ENCODE measurements around the gene MAPKAP1. TPM values are rescaled to one million over a fixed set of nuclear protein-coding genes. Genes with fewer than 3 reads are reported as not detected.

MAPKAP1 gene
- total and polyA plus RNA-seq, 2 of the 13 experiments (the other 11 are each of a cell fraction or from before 2014, with no cell fraction given), result 45.0 to 64.3 TPM

DNA sequence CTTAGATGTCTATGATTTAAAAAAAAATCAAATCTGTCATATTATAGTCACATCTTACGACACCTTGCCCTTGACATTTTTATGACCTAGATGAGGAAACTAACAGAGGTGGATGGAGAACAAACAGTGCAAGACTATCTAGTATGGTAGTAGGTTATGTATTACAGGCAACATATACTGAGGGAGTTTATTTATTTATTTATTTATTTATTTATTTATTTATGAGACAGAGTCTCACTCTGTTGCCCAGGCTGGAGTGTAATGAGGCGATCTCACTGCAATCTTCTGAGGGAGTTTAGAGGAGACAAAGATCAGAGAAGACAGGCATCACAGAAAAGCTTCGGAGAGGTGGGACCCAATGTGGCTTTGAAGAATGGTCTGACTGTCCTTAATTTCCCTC lies 35.6 kb upstream of the MAPKAP1 start:
- in situ Hi-C loops (cut with HindIII; ENCODE audit: extremely low pct_ligation_motif_present, low pct_unique_long_range_greater_than_20kb) (no loop called here), intact Hi-C loops (cut with micrococcal nuclease; ENCODE audit: unreplicated experiment) (no loop called here)
- Histone ChIP-seq H3K4me3 (replicated peaks in 1 of 3; ENCODE audit: insufficient read depth in 1 of 3, low read depth in 2 of 3, low read length in 3 of 3) (no peak overlapping the region), H3K27me3 (ENCODE audit: control insufficient read depth in 1 of 2, insufficient read depth in 2 of 2, low read length in 2 of 2) (peaks cover 0 to 3% of the 10 kb centered on the region in 2 experiments; a peak in 1 of 5 replicates), H3K79me2 (ENCODE audit: insufficient read depth, low read length) (no peaks in the 10 kb centered on the region), H3K27ac (ENCODE audit: extremely low read length, insufficient read depth, low read length) (no peak overlapping the region), H4K20me1 (ENCODE audit: insufficient read depth, low read length) (no peaks in the 10 kb centered on the region), H3K4me2 (ENCODE audit: low read depth, low read length) (no peak overlapping the region), H2AFZ (ENCODE audit: low read length) (no peak overlapping the region), H3K9me3 (ENCODE audit: low read length) (no peaks in the 10 kb centered on the region), H3K4me1 (ENCODE audit: insufficient read depth, low read length) (peaks cover 12% of the 10 kb centered on the region), H3K36me3 (replicated peaks in 1 of 2; ENCODE audit: control insufficient read depth in 1 of 2, insufficient read depth in 2 of 2, low read length in 2 of 2) (no peaks in the 10 kb centered on the region), H3K9ac (ENCODE audit: insufficient read depth, low read depth, low read length) (no peak overlapping the region)
- 24% methylated on average over 3 of the region's 3 CpGs for WGBS (ENCODE audit: low lambda C conversion rate)
- no TSS peak for BruUV-seq (replicated peaks)
- FAIRE-seq (no peak), DNase-seq (ENCODE audit: low spot score) (no peak), ATAC-seq (no peak)
- POLR2A ChIA-PET, result no interaction called here
- CTCF ChIA-PET (ENCODE audit: low intra/inter-chr PET ratio, low total read pairs), result no interaction called here
- TF ChIP-seq GATA4 (IDR thresholded peaks at IDR 0.05; ENCODE audit: borderline replicate concordance, low read depth), result no peak
- no peak for TF ChIP-seq ZNF432 (CRISPR knock-in tag; IDR thresholded peaks at IDR 0.05; ENCODE audit: borderline replicate concordance)
- no peak for TF ChIP-seq GABPB1 (CRISPR knock-in tag; IDR thresholded peaks at IDR 0.05)
- TF ChIP-seq TGIF2 (CRISPR knock-in tag; IDR thresholded peaks at IDR 0.05), result no peak
- TF ChIP-seq, protein P1, sequence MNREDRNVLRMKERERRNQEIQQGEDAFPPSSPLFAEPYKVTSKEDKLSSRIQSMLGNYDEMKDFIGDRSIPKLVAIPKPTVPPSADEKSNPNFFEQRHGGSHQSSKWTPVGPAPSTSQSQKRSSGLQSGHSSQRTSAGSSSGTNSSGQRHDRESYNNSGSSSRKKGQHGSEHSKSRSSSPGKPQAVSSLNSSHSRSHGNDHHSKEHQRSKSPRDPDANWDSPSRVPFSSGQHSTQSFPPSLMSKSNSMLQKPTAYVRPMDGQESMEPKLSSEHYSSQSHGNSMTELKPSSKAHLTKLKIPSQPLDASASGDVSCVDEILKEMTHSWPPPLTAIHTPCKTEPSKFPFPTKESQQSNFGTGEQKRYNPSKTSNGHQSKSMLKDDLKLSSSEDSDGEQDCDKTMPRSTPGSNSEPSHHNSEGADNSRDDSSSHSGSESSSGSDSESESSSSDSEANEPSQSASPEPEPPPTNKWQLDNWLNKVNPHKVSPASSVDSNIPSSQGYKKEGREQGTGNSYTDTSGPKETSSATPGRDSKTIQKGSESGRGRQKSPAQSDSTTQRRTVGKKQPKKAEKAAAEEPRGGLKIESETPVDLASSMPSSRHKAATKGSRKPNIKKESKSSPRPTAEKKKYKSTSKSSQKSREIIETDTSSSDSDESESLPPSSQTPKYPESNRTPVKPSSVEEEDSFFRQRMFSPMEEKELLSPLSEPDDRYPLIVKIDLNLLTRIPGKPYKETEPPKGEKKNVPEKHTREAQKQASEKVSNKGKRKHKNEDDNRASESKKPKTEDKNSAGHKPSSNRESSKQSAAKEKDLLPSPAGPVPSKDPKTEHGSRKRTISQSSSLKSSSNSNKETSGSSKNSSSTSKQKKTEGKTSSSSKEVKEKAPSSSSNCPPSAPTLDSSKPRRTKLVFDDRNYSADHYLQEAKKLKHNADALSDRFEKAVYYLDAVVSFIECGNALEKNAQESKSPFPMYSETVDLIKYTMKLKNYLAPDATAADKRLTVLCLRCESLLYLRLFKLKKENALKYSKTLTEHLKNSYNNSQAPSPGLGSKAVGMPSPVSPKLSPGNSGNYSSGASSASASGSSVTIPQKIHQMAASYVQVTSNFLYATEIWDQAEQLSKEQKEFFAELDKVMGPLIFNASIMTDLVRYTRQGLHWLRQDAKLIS (CRISPR knock-in tag; IDR thresholded peaks at IDR 0.05), result no peak
- TF ChIP-seq NR2C2 (CRISPR knock-in tag; IDR thresholded peaks at IDR 0.05; ENCODE audit: borderline replicate concordance), result no peak
- no peak for TF ChIP-seq KDM4B (CRISPR knock-in tag; IDR thresholded peaks at IDR 0.05)
- no peak for TF ChIP-seq HOXA3 (CRISPR knock-in tag; IDR thresholded peaks at IDR 0.05)
- no peak for TF ChIP-seq MATR3 (CRISPR knock-in tag; IDR thresholded peaks at IDR 0.05)
- TF ChIP-seq, protein P2, sequence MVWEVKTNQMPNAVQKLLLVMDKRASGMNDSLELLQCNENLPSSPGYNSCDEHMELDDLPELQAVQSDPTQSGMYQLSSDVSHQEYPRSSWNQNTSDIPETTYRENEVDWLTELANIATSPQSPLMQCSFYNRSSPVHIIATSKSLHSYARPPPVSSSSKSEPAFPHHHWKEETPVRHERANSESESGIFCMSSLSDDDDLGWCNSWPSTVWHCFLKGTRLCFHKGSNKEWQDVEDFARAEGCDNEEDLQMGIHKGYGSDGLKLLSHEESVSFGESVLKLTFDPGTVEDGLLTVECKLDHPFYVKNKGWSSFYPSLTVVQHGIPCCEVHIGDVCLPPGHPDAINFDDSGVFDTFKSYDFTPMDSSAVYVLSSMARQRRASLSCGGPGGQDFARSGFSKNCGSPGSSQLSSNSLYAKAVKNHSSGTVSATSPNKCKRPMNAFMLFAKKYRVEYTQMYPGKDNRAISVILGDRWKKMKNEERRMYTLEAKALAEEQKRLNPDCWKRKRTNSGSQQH (CRISPR knock-in tag; IDR thresholded peaks at IDR 0.05; ENCODE audit: low read depth), result no peak
- TF ChIP-seq SETDB1 (CRISPR knock-in tag; IDR thresholded peaks at IDR 0.05; ENCODE audit: borderline replicate concordance), result no peak
- TF ChIP-seq, protein P3, sequence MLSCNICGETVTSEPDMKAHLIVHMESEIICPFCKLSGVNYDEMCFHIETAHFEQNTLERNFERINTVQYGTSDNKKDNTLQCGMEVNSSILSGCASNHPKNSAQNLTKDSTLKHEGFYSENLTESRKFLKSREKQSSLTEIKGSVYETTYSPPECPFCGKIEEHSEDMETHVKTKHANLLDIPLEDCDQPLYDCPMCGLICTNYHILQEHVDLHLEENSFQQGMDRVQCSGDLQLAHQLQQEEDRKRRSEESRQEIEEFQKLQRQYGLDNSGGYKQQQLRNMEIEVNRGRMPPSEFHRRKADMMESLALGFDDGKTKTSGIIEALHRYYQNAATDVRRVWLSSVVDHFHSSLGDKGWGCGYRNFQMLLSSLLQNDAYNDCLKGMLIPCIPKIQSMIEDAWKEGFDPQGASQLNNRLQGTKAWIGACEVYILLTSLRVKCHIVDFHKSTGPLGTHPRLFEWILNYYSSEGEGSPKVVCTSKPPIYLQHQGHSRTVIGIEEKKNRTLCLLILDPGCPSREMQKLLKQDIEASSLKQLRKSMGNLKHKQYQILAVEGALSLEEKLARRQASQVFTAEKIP (CRISPR knock-in tag; IDR thresholded peaks at IDR 0.05; ENCODE audit: borderline replicate concordance), result no peak
- TF ChIP-seq, protein P4, sequence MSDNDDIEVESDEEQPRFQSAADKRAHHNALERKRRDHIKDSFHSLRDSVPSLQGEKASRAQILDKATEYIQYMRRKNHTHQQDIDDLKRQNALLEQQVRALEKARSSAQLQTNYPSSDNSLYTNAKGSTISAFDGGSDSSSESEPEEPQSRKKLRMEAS (IDR thresholded peaks at IDR 0.05), result no peak
- no peak for TF ChIP-seq SNAI1 (CRISPR knock-in tag; IDR thresholded peaks at IDR 0.05; ENCODE audit: borderline replicate concordance)
- no peak for TF ChIP-seq SMARCE1 (IDR thresholded peaks at IDR 0.05; ENCODE audit: borderline replicate concordance)
- TF ChIP-seq, protein P5, sequence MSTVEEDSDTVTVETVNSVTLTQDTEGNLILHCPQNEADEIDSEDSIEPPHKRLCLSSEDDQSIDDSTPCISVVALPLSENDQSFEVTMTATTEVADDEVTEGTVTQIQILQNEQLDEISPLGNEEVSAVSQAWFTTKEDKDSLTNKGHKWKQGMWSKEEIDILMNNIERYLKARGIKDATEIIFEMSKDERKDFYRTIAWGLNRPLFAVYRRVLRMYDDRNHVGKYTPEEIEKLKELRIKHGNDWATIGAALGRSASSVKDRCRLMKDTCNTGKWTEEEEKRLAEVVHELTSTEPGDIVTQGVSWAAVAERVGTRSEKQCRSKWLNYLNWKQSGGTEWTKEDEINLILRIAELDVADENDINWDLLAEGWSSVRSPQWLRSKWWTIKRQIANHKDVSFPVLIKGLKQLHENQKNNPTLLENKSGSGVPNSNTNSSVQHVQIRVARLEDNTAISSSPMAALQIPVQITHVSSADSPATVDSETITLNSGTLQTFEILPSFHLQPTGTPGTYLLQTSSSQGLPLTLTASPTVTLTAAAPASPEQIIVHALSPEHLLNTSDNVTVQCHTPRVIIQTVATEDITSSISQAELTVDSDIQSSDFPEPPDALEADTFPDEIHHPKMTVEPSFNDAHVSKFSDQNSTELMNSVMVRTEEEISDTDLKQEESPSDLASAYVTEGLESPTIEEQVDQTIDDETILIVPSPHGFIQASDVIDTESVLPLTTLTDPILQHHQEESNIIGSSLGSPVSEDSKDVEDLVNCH (CRISPR knock-in tag; IDR thresholded peaks at IDR 0.05), result no peak

Data from HepG2 (cell line).